Measurements from ENCODE around the gene TEKT1. TPM values are rescaled to one million over a fixed set of nuclear protein-coding genes. Genes with fewer than 3 reads are reported as not detected.

TEKT1 gene
- total RNA-seq, 1 donor = not detected

DNA sequence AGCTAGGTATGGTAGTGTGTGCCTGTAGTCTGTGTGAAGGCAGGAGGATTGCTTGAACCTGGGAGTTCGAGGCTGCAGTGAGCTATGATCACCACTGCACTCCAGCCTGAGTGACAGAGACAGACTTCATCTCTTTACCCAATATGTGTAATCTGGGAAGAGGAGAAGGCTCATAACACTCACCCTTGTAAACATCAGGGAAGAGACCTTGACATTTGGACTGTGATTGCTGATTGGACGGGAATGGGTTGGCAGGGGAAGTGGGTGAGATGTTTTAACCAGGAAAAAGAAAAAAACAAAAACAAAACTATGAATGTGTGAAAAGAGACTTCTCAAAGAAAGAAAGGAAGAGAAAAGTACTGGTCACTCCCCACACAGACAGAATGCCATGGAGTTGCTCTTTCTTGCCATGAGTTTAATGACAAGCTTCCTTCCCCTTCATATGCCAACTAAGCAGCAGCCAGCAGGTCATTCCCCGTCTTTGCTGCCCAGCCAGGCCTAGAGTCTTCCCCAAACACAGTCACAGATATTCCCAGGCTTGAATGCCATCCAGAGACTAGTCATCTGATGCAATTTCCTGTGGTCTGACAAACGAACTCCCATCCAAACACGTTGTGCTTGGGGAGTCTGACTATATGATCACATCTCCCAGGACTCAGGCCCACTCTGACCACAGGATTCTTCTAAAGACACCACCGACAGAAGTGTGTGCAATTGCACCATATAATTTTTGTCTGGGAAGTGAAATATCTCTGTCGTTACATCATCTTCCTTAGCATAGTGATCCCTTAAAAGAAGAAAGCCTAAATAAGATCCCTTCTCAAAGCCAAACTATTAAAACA lies 79.2 kb downstream of the TEKT1 start:
- TF ChIP-seq, protein P1, sequence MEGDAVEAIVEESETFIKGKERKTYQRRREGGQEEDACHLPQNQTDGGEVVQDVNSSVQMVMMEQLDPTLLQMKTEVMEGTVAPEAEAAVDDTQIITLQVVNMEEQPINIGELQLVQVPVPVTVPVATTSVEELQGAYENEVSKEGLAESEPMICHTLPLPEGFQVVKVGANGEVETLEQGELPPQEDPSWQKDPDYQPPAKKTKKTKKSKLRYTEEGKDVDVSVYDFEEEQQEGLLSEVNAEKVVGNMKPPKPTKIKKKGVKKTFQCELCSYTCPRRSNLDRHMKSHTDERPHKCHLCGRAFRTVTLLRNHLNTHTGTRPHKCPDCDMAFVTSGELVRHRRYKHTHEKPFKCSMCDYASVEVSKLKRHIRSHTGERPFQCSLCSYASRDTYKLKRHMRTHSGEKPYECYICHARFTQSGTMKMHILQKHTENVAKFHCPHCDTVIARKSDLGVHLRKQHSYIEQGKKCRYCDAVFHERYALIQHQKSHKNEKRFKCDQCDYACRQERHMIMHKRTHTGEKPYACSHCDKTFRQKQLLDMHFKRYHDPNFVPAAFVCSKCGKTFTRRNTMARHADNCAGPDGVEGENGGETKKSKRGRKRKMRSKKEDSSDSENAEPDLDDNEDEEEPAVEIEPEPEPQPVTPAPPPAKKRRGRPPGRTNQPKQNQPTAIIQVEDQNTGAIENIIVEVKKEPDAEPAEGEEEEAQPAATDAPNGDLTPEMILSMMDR (IDR thresholded peaks at IDR 0.05; ENCODE audit: insufficient read depth, low read length) = no peak
- peak; percentile 100 for DNase-seq (ENCODE audit: low read depth)

DNA sequence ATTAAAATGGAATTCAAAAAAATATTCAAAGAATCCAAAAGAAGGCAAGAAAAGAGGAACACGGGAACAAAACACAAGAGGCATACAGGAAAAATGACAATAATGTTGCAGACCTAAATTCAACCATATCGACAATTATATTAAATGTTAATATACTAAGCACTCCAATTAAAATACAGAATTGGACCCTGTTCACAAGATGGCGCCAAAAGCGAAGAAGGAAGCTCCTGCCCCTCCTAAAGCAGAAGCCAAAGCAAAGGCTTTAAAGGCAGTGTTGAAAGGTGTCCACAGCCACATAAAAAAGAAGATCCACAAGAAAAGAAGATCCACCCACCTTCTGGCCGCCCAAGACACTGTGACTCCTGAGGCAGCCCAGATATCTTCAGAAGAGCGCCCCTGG lies 82.0 kb downstream of the TEKT1 start:
- DNase-seq (ENCODE audit: low read depth) = peak; percentile 16
- TF ChIP-seq, protein P1 (IDR thresholded peaks at IDR 0.05; ENCODE audit: insufficient read depth, low read length) = no peak
- no peak overlapping the region for H3K4me3 ChIP-seq (ENCODE audit: low read depth, low read length)

More for the DNA sequence above, 79.2 kb downstream of the TEKT1 start:
- no peak overlapping the region for H3K4me3 ChIP-seq (ENCODE audit: low read depth, low read length)

DNA sequence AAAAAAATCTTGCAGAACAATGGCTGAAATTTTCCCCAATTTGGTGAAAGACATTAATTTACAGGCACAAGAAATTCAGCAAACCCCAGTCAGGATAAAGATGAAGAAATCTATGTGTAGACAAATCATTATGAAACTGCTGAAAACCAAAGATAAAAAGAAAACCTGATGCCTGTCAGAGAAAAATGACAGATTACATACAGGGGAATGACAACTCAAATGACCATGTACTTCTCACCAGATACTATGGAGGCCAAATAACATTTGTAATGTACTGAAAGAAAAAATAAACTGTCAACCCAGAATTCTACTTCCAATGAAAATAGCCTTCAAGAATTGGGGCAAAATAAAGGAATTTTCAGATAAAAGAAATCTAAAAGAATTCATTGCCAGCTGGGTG lies 82.9 kb downstream of the TEKT1 start:
- no peak for DNase-seq (ENCODE audit: low read depth)
- TF ChIP-seq, protein P1 (IDR thresholded peaks at IDR 0.05; ENCODE audit: insufficient read depth, low read length) = no peak
- H3K4me3 ChIP-seq (ENCODE audit: low read depth, low read length) = no peak overlapping the region

Small RNA genes within 50 kb of the gene (small RNA-seq; reads per million reads assigned to genes)
- not detected for gene AC004706.2

Other genes starting within 250 kb of the TEKT1 start
- 14.4 and 20.9 TPM in 2 replicates for gene KIAA0753, start 191.0 kb downstream of the TEKT1 start, total RNA-seq (ENCODE audit: low replicate concordance)
- gene TXNDC17, start 190.7 kb downstream of the TEKT1 start, total RNA-seq (ENCODE audit: low replicate concordance) = 57.5 and 162 TPM in 2 replicates
- gene MED31, start 180.1 kb downstream of the TEKT1 start, total RNA-seq (ENCODE audit: low replicate concordance) = 12.3 and 28.8 TPM in 2 replicates
- gene C17orf100, start 180.0 kb downstream of the TEKT1 start, total RNA-seq (ENCODE audit: low replicate concordance) = 0.57 and 0.63 TPM in 2 replicates
- gene SLC13A5, start 118.4 kb downstream of the TEKT1 start, total RNA-seq (ENCODE audit: low replicate concordance) = not detected in 2 replicates
- gene XAF1, start 75.7 kb downstream of the TEKT1 start, total RNA-seq (ENCODE audit: low replicate concordance) = 27.5 and 47.1 TPM in 2 replicates
- gene FBXO39, start 55.5 kb downstream of the TEKT1 start, total RNA-seq (ENCODE audit: low replicate concordance) = 0.09 and 0.57 TPM in 2 replicates
- gene ALOX12, start 164.3 kb upstream of the TEKT1 start, total RNA-seq (ENCODE audit: low replicate concordance) = 0.65 TPM in 1 of 2 replicates, not detected in the other
- gene RNASEK, start 180.9 kb upstream of the TEKT1 start, total RNA-seq (ENCODE audit: low replicate concordance) = 9.3 and 90.7 TPM in 2 replicates
- 0.41 and 0.45 TPM in 2 replicates for gene BCL6B, start 191.3 kb upstream of the TEKT1 start, total RNA-seq (ENCODE audit: low replicate concordance)
- 0.72 and 3.1 TPM in 2 replicates for gene SLC16A13, start 204.3 kb upstream of the TEKT1 start, total RNA-seq (ENCODE audit: low replicate concordance)
- gene SLC16A11, start 212.4 kb upstream of the TEKT1 start, total RNA-seq (ENCODE audit: low replicate concordance) = 0.27 and 2.4 TPM in 2 replicates
- not detected in 2 replicates for gene CLEC10A, start 248.5 kb upstream of the TEKT1 start, total RNA-seq (ENCODE audit: low replicate concordance)

Measured in fibroblast of the aortic adventitia (primary cell).